HepG2 (cell line): ENCODE data around the gene MED12. TPM values are rescaled to one million over a fixed set of nuclear protein-coding genes. Genes with fewer than 3 reads are reported as not detected.

ENCODE experiments used
- ATAC-seq: fragments of 200-7000 bp; cut with Tn5 transposase; 3 replicates; pipeline ENCODE4 v1.9.1; 2020; ENCODE audit warnings: mild to moderate bottlenecking, moderate library complexity
- BruUV-seq: library from RNA; stranded (reverse); fragments of 400-500 nt; replicated peaks from 2 replicates; lab custom pipeline; 2021; lab: Mats Ljungman, UMichigan
- CTCF ChIA-PET: fragments of 300-600 bp; formaldehyde crosslinking; extraction: SDS; loops from one replicate; lab custom pipeline; 2021; ENCODE audit warnings: low total read pairs, inconsistent platforms, low intra/inter-chr PET ratio; lab: Yijun Ruan, JAX
- POLR2A ChIA-PET: fragments of 350-600 bp; sonication (Branson Sonifier 250); formaldehyde crosslinking; loops from one replicate; lab custom pipeline; 2020; ENCODE audit warnings: antibody characterized with exemption, inconsistent platforms; lab: Yijun Ruan, JAX
- DNase-seq: peaks from one replicate; pipeline ENCODE4 v3.0.0-alpha.2; 2015; ENCODE audit warnings: low spot score
- FAIRE-seq: peaks from 3 replicates; lab custom pipeline; 2011; peaks lifted over from hg19 to GRCh38; lab: Jason Lieb, UNC
- H2AFZ ChIP-seq: one replicate; pipeline ENCODE4 v1.6.1; 2011; ENCODE audit warnings: low read length, inconsistent platforms
- H3K27ac ChIP-seq: fragments of 300-600 bp; 3 replicates; pipeline ENCODE4 v1.8.0; 2011; ENCODE audit warnings: mixed run types, mild to moderate bottlenecking, mixed read lengths, low read length, inconsistent platforms; ENCODE audit not compliant: insufficient read depth; ENCODE audit errors: extremely low read length
- H3K27me3 ChIP-seq, 2 experiments: fragments of 200-600 bp in 1 of 2; 2 replicates in 1 of 2; 3 replicates in 1 of 2; pipeline versions ENCODE4 v1.6.0 to v1.8.0; 2011; ENCODE audit warnings: low read length in 2 of 2, mild to moderate bottlenecking in 2 of 2, moderate library complexity in 2 of 2, inconsistent platforms in 1 of 2; ENCODE audit not compliant: insufficient read depth in 2 of 2, control insufficient read depth in 1 of 2
- H3K36me3 ChIP-seq, 2 experiments: fragments of 200-600 bp in 1 of 2; replicated peaks in 1 of 2; 2 replicates in 1 of 2; 3 replicates in 1 of 2; pipeline versions ENCODE4 v1.5.1 to v1.8.0; 2011; ENCODE audit warnings: low read length in 2 of 2, inconsistent platforms in 1 of 2; ENCODE audit not compliant: insufficient read depth in 2 of 2, control insufficient read depth in 1 of 2
- H3K4me1 ChIP-seq: 2 replicates; pipeline ENCODE4 v1.5.1; 2012; ENCODE audit warnings: low read length, inconsistent platforms; ENCODE audit not compliant: insufficient read depth
- H3K4me2 ChIP-seq: 2 replicates; pipeline ENCODE4 v1.6.0; 2011; ENCODE audit warnings: low read depth, low read length, inconsistent platforms
- H3K4me3 ChIP-seq, 3 experiments: fragments of 200-600 bp in 1 of 3; sonication (generic), shearing (Covaris generic) in 1 of 3; replicated peaks in 1 of 3; 2 replicates each; pipeline ENCODE4 v1.5.1; 2011 to 2016; ENCODE audit warnings: low read length in 3 of 3, inconsistent platforms in 2 of 3, low read depth in 2 of 3, mild to moderate bottlenecking in 2 of 3, control low read depth in 1 of 3, mixed read lengths in 1 of 3; ENCODE audit not compliant: insufficient read depth in 1 of 3
- H3K79me2 ChIP-seq: one replicate; pipeline ENCODE4 v1.6.1; 2011; ENCODE audit warnings: low read length, inconsistent platforms; ENCODE audit not compliant: insufficient read depth
- H3K9ac ChIP-seq: 2 replicates; pipeline ENCODE4 v1.6.0; 2011; ENCODE audit warnings: mild to moderate bottlenecking, low read depth, low read length, inconsistent platforms; ENCODE audit not compliant: insufficient read depth
- H3K9me3 ChIP-seq: 2 replicates; pipeline ENCODE4 v1.5.1; 2012; ENCODE audit warnings: mild to moderate bottlenecking, low read length
- H4K20me1 ChIP-seq: 2 replicates; pipeline ENCODE4 v1.6.0; 2011; ENCODE audit warnings: inconsistent platforms, mild to moderate bottlenecking, low read length, moderate library complexity; ENCODE audit not compliant: insufficient read depth
- HDAC1 ChIP-seq: sonication (generic); formaldehyde crosslinking; IDR thresholded peaks from 2 replicates; pipeline ENCODE4 v1.5.1; 2020; ENCODE audit warnings: mild to moderate bottlenecking, missing genetic modification reagents
- IRF2 ChIP-seq: IDR thresholded peaks from 2 replicates; pipeline ENCODE4 v1.6.1; 2018; ENCODE audit warnings: missing genetic modification reagents, missing compliant biosample characterization
- NCOA2 ChIP-seq: sonication (generic); formaldehyde crosslinking; IDR thresholded peaks from 2 replicates; pipeline ENCODE4 v1.8.0; 2022; ENCODE audit warnings: inconsistent platforms
- POLR2A ChIP-seq, 2 experiments: IDR thresholded peaks; 2 replicates each; pipeline ENCODE4 v1.6.1; 2011; ENCODE audit warnings: low read depth in 2 of 2, low read length in 2 of 2, mild to moderate bottlenecking in 1 of 2, moderate library complexity in 1 of 2; ENCODE audit not compliant: insufficient read depth in 1 of 2
- THYN1 ChIP-seq: sonication (generic); formaldehyde crosslinking; IDR thresholded peaks from 2 replicates; pipeline ENCODE4 v1.8.1; 2023; ENCODE audit warnings: low read depth, mild to moderate bottlenecking, moderate library complexity, missing genetic modification reagents, borderline replicate concordance
- YEATS2 ChIP-seq: sonication (generic); formaldehyde crosslinking; IDR thresholded peaks from 2 replicates; pipeline ENCODE4 v1.4.0; 2020; ENCODE audit warnings: missing genetic modification reagents, borderline replicate concordance
- ZBTB42 ChIP-seq: sonication (generic); formaldehyde crosslinking; IDR thresholded peaks from 2 replicates; pipeline ENCODE4 v1.5.0; 2020; ENCODE audit warnings: mild to moderate bottlenecking, missing genetic modification reagents
- ZC3H4 ChIP-seq: sonication (generic); formaldehyde crosslinking; IDR thresholded peaks from 2 replicates; pipeline ENCODE4 v1.4.0; 2020; ENCODE audit warnings: missing genetic modification reagents, borderline replicate concordance
- ZFP37 ChIP-seq: sonication (generic); formaldehyde crosslinking; IDR thresholded peaks from 2 replicates; pipeline ENCODE4 v1.4.0; 2020; ENCODE audit warnings: missing genetic modification reagents, borderline replicate concordance
- ZMYM4 ChIP-seq: sonication (generic); formaldehyde crosslinking; IDR thresholded peaks from 2 replicates; pipeline ENCODE4 v1.8.1; 2023; ENCODE audit warnings: mild to moderate bottlenecking, missing genetic modification reagents
- ZNF101 ChIP-seq: sonication (generic); formaldehyde crosslinking; IDR thresholded peaks from 2 replicates; pipeline ENCODE4 v1.4.0; 2020; ENCODE audit warnings: mild to moderate bottlenecking, low read depth, missing genetic modification reagents, borderline replicate concordance
- ZNF24 ChIP-seq: fragments of 450-650 bp; IDR thresholded peaks from 2 replicates; pipeline ENCODE4 v1.6.1; 2017; ENCODE audit warnings: antibody characterized with exemption, mild to moderate bottlenecking
- ZNF263 ChIP-seq: sonication (generic); formaldehyde crosslinking; IDR thresholded peaks from 2 replicates; pipeline ENCODE4 v1.4.0; 2020; ENCODE audit warnings: missing genetic modification reagents
- ZNF501 ChIP-seq: sonication (generic); formaldehyde crosslinking; IDR thresholded peaks from 2 replicates; pipeline ENCODE4 v1.5.1; 2020; ENCODE audit warnings: mild to moderate bottlenecking, moderate library complexity, missing genetic modification reagents
- ZNF629 ChIP-seq: sonication (generic); formaldehyde crosslinking; conservative IDR thresholded peaks from 2 replicates; pipeline ENCODE4 v1.5.0; 2020; ENCODE audit warnings: missing genetic modification reagents
- ZNF660 ChIP-seq: sonication (generic); formaldehyde crosslinking; IDR thresholded peaks from 2 replicates; pipeline ENCODE4 v1.5.1; 2020; ENCODE audit warnings: mild to moderate bottlenecking, low read depth, missing genetic modification reagents, borderline replicate concordance
- WGBS: methylation state at CpG from one replicate; pipeline ENCODE4 v1.1.6; 2017; ENCODE audit warnings: low lambda C conversion rate; 5-methylcytosine and 5-hydroxymethylcytosine counted together
- in situ Hi-C: cut with HindIII; loops from 2 replicates; pipeline ENCODE4 v1.10.0; 2017; ENCODE audit warnings: low pct_unique_long_range_greater_than_20kb; ENCODE audit not compliant: extremely low pct_ligation_motif_present
- intact Hi-C: fragments of 100-400 bp; cut with micrococcal nuclease; formaldehyde crosslinking; loops from one replicate; pipeline ENCODE4 v1.10.0; 2022; ENCODE audit not compliant: unreplicated experiment
- polyA plus RNA-seq, 8 experiments: library from polyadenylated mRNA; depleted of rRNA in 3 of 8; stranded (reverse) in 7 of 8; unstranded in 1 of 8; fragments of >200 nt; fragmentation: Illumina TruSeq in 4 of 8; extraction: Trizol in 4 of 8; gene quantifications; 2 replicates each; pipeline versions ENCODE4 v1.2.1 to v1.2.3, GENCODE V29; 2011 to 2016; ENCODE audit warnings: low read depth in 4 of 8, missing spikeins in 1 of 8, mixed read lengths in 1 of 8; ENCODE audit not compliant: insufficient read depth in 1 of 8
- total RNA-seq, 5 experiments: library from RNA; depleted of rRNA; stranded (reverse); fragments of >200 nt; fragmentation: Illumina TruSeq; extraction: Trizol; gene quantifications; 2 replicates each; pipeline ENCODE4 v1.2.3, GENCODE V29; 2016; ENCODE audit warnings: low read depth in 1 of 5
- TF ChIP-seq, protein P1 (sequence below): sonication (generic); formaldehyde crosslinking; conservative IDR thresholded peaks from 2 replicates; pipeline ENCODE4 v1.8.1; 2023; ENCODE audit warnings: missing genetic modification reagents
- TF ChIP-seq, protein P2 (sequence below): sonication (generic); formaldehyde crosslinking; conservative IDR thresholded peaks from 2 replicates; pipeline ENCODE4 v1.8.0; 2022; ENCODE audit warnings: low read depth, missing genetic modification reagents

MED12 gene
- total and polyA plus RNA-seq, 2 of the 13 experiments (the other 11 are each of a cell fraction or from before 2014, with no cell fraction given): 9.4 to 15.0 TPM

DNA sequence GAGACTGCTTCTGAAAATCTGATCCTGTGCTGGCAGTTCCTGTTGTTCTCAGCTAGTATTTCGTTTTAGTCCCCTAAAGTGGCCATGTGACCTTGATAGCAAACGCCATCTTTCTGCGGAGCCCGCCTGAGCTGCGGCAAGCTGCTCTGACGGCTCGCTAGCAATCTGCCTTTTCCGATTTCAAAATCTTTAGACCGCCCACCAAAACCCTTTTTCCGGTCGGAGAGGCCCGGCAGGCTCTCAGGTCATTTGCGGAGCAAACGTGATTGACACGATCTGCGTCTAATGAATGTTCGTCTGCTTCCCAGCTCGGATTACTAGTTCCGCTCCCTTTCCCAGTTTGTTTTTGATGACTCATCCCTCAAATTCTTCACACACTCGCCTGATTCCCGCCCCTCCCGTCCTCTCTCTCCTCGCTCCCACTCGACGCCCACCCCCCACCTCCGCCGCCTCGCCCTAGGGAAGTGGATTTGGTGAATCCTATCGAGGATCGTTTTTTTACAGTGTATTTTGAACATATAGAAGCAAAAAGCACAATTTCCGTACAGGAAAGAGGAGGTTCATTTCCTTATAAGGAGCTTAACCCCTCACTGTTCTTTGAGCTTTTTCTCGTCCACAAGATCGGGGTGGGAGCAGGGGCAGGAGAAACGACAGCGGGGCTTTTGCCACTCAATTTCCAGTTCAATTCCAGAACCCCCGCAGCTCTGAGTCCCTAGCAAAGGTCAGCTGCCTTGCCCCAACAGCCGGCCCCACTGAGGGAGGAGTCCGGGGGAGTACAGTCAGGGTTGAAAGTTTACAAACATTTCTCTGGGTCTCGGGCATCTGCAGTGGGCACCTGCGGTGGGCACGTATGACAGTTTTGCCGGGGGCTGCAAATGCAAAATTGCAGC is 63.8 kb downstream of the MED12 start (continued):
- TF ChIP-seq ZNF501 (CRISPR knock-in tag): no peak
- TF ChIP-seq YEATS2 (CRISPR knock-in tag): peak; percentile 25; the same call in 1 of the 2 replicates
- peak; percentile 66 for TF ChIP-seq ZNF263 (CRISPR knock-in tag)
- 0 out of 2 replicates have a peak, but pooled peaks have one; percentile 47 for TF ChIP-seq ZMYM4 (CRISPR knock-in tag)
- TF ChIP-seq ZNF660 (CRISPR knock-in tag): no peak

DNA sequence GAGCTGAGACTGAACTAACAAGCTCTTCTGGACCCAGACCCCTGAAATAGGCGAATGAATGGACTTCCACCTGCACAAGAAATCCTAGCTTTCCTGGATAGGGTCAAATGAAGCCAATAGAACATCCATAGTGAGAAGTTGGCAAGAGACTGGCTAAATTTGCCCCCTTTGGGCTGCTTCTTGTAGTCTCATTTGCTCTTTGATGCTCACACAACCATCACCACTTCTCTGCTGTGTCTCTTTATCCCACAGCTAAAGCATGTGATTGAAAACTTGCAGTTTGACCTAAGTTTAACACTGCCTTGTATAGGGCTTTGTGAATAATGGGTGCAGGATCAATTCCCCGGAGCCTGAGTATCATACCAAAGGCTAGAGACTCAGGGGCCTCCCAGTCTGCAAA is 64.5 kb downstream of the MED12 start:
- Histone ChIP-seq H3K27ac (peak overlapping the region; percentile 100), H3K9me3 (no peaks in the 10 kb centered on the region)
- TF ChIP-seq POLR2A (IDR thresholded peaks at IDR 0.05; ENCODE audit: insufficient read depth in 1 of 2, low read depth in 2 of 2, low read length in 2 of 2): peak in 1 of 2 experiments; percentile 42; a peak in 1 of 4 replicates
- no peak for TF ChIP-seq ZBTB42 (CRISPR knock-in tag)
- TF ChIP-seq ZNF629 (CRISPR knock-in tag): 0 out of 2 replicates have a peak, but pooled peaks have one; percentile 30
- TF ChIP-seq NCOA2: no peak
- TF ChIP-seq IRF2 (CRISPR knock-in tag): no peak
- TF ChIP-seq HDAC1 (CRISPR knock-in tag): 0 out of 2 replicates have a peak, but pooled peaks have one; percentile 26
- TF ChIP-seq, protein P1, sequence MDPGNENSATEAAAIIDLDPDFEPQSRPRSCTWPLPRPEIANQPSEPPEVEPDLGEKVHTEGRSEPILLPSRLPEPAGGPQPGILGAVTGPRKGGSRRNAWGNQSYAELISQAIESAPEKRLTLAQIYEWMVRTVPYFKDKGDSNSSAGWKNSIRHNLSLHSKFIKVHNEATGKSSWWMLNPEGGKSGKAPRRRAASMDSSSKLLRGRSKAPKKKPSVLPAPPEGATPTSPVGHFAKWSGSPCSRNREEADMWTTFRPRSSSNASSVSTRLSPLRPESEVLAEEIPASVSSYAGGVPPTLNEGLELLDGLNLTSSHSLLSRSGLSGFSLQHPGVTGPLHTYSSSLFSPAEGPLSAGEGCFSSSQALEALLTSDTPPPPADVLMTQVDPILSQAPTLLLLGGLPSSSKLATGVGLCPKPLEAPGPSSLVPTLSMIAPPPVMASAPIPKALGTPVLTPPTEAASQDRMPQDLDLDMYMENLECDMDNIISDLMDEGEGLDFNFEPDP (CRISPR knock-in tag): no peak
- 0 out of 2 replicates have a peak, but pooled peaks have one; percentile 27 for TF ChIP-seq ZC3H4 (CRISPR knock-in tag)
- no peak for TF ChIP-seq ZFP37 (CRISPR knock-in tag)
- TF ChIP-seq ZNF24: no peak
- TF ChIP-seq, protein P2, sequence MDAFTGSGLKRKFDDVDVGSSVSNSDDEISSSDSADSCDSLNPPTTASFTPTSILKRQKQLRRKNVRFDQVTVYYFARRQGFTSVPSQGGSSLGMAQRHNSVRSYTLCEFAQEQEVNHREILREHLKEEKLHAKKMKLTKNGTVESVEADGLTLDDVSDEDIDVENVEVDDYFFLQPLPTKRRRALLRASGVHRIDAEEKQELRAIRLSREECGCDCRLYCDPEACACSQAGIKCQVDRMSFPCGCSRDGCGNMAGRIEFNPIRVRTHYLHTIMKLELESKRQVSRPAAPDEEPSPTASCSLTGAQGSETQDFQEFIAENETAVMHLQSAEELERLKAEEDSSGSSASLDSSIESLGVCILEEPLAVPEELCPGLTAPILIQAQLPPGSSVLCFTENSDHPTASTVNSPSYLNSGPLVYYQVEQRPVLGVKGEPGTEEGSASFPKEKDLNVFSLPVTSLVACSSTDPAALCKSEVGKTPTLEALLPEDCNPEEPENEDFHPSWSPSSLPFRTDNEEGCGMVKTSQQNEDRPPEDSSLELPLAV: no peak
- TF ChIP-seq ZNF101 (CRISPR knock-in tag): no peak
- no peak for TF ChIP-seq THYN1 (CRISPR knock-in tag)

More for the DNA sequence above, 64.5 kb downstream of the MED12 start:
- H3K9ac ChIP-seq: peak overlapping the region; percentile 82
- BruUV-seq: TSS peak; percentile 90
- no peaks in the 10 kb centered on the region for H3K36me3 ChIP-seq
- no peak overlapping the region for H2AFZ ChIP-seq
- in situ Hi-C loops: no loop called here
- no peaks in the 10 kb centered on the region for H4K20me1 ChIP-seq
- H3K27me3 ChIP-seq: no peaks in the 10 kb centered on the region
- no peaks in the 10 kb centered on the region for H3K79me2 ChIP-seq
- WGBS: 0% methylated on average over 2 of the region's 2 CpGs
- CTCF ChIA-PET: no interaction called here
- peak overlapping the region; percentile 82 for H3K4me2 ChIP-seq
- FAIRE-seq: peak; percentile 71
- POLR2A ChIA-PET: interaction anchor here (1.0 to 5.2 kb wide), 14 partner anchors 10 to 211 kb away, joined by 3 to 68 read pairs (median 12); partner anchors contain the start of genes GJB1, ITGB1BP2, MED12 and NONO
- DNase-seq: no peak
- H3K4me1 ChIP-seq: peaks cover 55% of the 10 kb centered on the region
- intact Hi-C loops: loop anchor here (1.0 to 5.0 kb wide), 4 partner anchors 34 to 100 kb away; partner anchors contain the start of genes FOXO4, NONO and ZMYM3
- H3K4me3 ChIP-seq: peak overlapping the region; percentile 36 to 62 (median 49)
- ATAC-seq: peak; percentile 52
